ELF-1 (cell line): ENCODE measurements around the gene ATP6V1C2.
"Not testable (repeated sequence)": the region's sequence is repeated elsewhere in the genome, so short reads cannot be mapped to it uniquely, and the experiment has no call there.

ENCODE experiments used
- DNase-seq: peaks from one replicate; pipeline ENCODE4 v3.0.0-alpha.2; 2016; ENCODE audit warnings: low read depth, low spot score

The ATP6V1C2 gene

GRCh38 chr2:10786240-10786982 lies 65.0 kb downstream of the ATP6V1C2 start:
- DNase-seq: no peak

DNA sequence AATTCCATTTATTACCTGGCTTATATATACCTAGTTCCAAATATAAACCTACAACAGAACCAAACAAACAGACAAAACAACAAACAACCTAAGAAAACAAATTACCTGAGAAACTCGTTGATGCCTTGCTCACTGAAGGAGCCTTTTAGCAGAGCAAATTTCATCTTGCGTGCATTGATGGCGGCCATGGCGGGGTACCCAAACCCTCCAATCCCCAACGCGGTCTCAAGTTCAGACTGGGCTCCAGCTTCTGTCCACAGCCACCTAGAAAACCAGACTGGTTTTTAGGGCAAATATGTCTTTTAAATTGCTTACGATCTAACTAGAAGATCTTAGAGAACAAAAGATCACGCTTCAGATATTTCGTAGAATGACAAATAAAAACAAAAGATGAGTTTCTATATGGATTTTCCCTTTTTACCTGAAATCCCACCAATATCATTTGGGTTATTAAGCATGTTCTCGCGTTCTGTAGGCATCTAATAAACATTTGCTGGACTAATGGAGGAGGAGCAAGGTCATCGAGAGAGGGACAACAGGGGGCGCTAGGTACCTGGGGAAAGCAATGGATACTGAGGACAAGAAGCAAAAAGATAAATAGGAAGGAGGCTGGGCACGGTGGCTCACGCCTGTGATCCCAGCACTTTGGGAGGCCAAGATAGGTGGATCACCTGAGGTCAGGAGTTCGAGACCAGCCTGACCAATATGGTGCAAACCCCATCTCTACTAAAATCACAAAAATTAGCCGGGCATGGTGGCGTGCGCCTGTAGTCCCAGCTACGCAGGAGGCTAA lies 65.9 kb downstream of the ATP6V1C2 start:
- peak; percentile 56 for DNase-seq

- DNase-seq: no peak
Measured at GRCh38 chr2:10788855-10789254, 67.4 kb downstream of the ATP6V1C2 start.

- no peak for DNase-seq
Measured at GRCh38 chr2:10790228-10790973, 69.0 kb downstream of the ATP6V1C2 start.

- DNase-seq: no peak
Measured at GRCh38 chr2:10792001-10792634, 70.7 kb downstream of the ATP6V1C2 start.

DNA sequence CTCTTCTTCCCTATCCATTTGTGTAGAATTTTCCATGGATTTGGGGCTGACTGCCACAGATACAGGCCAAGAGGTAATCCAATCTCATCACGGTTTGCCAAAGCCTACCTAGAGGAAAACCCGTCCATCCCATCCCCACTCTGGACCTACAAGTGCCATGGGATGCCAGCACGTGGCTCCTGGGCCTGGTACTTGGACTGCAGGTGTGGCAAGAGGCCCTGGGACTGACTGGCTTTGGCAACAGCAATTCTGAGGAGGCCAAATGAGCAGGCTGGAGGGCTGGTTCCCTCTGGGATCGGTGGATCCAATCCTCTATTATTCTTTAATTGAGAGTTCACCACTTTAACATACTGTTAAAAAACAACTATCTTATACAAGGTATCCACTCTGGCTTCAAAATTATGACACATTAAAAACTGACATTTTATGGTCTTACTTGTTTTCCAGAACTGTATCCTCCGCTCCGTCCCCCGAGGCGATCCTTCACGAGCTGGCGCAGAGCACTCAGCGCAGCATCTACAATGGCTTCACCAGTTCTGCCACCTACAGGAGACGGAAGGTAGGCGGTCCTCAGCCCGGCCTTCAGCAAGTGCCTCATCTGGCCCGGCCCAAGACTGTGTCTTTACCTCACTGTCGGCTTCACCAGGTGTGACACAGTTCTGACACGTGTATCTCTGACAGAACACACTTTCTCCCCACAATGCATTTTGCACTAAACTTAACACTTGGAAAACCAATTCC lies 71.4 kb downstream of the ATP6V1C2 start:
- peak; percentile 54 for DNase-seq

- DNase-seq: no peak
Measured at GRCh38 chr2:10793816-10794215, 72.4 kb downstream of the ATP6V1C2 start.

GRCh38 chr2:10794876-10795275 lies 73.4 kb downstream of the ATP6V1C2 start:
- DNase-seq: no peak

DNA sequence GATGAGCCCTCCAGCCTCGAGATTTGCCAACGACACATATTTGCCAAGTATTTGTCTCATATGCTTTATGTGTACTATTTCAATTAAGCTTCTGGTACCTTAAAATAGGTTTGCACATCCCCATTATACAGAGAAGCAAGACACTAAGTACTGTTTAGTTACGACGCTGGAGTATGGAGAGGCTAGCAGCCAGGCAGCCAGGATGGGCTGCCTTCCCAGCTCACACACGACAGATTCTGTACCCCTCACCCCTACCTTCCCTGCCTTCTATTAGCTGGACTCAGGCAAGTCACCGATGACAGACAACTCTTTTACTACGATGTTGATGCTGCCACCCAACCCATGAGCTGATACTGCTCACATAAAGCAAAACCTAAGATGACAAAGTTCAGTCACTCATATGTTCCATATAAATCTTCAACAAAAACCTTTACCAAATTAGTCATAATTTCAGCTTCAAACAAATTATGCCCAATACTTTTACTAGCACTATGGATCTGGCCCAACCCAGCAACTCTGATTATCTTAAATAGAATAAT lies 74.1 kb downstream of the ATP6V1C2 start:
- no peak for DNase-seq

DNA sequence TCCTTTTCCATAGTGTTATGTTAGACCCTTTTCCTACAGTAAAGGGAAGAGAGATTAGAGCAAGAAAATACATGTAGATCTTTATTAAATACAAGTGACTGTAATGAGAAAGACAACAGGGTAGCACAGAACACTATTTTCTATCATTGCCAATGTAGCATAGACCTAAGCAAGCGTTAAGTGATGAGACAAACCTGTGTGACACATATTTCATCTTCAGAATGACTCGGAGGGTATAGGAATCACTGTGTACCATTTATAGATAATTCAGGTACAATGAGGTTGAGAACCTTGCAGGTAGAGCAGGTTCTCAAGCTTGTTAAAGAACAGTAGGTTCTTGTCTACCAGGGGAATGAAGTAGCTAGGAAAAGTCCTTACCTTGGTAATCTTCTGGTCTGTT lies 75.3 kb downstream of the ATP6V1C2 start:
- no peak for DNase-seq

DNA sequence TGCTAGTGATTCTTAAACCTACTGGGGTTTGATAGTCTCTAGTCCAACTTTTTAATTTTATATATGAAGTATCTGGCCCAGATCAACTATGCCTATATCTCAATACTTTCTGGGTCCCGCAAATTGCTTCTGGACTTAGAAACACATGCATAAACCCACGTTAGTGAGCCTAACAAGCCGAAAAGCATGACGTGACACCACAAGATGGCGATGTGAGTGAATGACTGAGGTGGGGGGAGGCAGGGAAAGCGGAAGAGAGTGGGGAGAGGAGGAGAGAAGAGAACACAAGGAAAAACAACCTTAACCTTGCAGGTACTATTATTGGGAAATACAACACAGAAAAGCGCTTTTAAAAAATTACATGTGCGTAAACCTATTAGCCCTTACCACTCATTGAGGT lies 77.4 kb downstream of the ATP6V1C2 start:
- DNase-seq: peak; percentile 23

DNA sequence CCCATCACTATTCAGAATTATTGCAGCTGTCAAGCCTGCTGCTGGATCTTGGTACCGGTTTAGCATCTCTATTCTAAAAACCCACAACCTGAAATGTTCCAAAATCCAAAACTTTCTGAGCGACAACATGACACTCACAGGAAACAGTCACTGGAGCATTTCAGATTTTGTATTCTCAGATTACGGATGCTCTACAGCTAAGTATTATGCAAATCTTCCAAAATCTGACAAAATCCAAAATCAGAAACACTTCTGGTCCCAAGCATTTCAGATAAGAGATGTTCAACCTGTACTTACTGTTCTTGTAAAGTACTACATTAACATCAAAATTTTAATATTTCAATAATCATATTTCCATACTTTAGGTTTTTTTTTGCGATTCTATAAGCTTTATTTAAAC lies 78.7 kb downstream of the ATP6V1C2 start:
- no peak for DNase-seq

GRCh38 chr2:10802657-10803056 lies 81.2 kb downstream of the ATP6V1C2 start:
- DNase-seq: no peak

GRCh38 chr2:10805990-10806389 lies 84.6 kb downstream of the ATP6V1C2 start:
- DNase-seq: not testable (repeated sequence)

GRCh38 chr2:10806543-10806942 lies 85.1 kb downstream of the ATP6V1C2 start:
- no peak for DNase-seq

DNA sequence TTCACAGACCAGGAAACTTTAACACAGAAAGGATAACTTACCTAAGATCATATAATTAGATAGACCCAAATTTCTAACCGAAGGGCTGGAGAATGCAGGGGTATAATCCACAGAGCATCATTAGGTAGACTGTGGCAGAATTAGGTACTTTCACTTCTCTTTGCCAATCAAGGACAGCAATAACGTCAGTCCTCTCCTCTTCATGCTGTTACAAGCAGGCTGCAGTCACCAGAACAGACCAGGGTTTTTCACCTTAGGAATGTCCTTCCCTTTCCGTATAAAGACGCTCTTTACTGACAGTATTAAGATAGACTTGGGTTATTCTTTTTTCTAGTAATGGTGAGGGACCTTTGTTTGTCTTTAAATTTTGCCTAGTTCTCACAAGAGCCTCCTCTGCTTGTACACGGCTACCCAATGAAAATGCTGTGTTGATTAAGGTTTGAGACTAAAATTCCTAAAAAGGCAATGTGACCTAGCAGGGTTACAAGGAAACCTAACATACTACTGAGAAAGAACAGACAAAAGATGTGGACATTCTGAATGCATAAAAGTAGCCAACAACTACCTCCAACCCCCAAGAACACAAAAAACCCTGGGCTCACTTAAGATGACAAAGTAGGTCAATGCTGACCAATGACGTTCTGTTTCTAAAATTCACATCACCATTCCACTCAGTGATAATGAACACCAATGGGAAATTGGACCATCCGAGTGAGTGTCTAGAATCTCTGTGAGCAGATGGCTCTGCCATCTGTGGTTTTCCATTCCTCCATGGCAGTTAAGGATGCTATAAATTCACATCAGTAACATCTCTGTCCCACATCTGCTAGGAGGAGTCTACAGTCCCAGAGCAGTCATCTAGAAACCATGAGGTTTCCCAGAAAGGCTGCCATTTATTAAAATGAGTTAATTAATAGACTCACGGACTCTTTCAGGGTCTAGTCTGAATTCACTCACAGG lies 89.1 kb downstream of the ATP6V1C2 start:
- no peak for DNase-seq

GRCh38 chr2:10811517-10811916 lies 90.1 kb downstream of the ATP6V1C2 start:
- peak; percentile 48 for DNase-seq

DNA sequence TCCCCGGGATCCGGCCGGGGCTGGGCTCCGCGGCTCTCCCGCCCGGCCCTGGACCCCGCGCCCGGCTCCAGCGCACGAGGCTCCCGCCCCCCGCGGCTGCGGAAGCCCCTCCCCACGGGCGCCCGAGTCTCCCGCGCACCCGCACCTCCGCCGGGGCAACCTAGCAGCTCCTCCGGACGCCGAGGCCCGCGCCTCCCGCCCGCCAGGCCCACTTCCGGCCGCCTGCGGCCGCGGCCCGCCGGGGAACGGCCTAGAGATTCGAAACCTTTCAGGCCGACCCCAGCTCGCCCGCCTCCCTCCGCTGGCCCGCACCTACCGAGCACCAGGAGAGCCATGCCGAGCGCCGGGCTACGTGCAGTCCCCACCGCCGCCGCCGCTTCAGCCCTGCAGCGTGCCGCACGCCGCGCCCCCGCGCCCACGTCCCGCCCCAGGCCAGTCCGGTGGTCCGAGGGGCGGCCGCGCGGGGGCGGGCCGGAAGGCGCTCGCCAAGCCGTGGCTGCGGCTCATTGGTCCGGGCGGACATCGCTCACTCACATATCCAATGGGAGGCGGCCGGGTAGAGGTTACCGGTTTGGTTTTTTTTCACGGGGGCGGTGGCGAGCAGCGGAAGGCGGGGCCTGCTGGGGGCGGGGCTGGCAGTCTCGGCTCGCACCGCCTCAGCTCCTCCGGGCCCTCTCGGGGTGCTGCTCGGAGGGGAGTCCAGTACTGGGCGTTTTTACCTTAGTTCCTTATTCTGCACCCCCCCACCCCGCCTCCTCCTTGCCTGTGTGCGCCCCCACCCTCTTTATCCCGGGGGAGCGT lies 91.1 kb downstream of the ATP6V1C2 start, which contains the start of gene PDIA6:
TSS of gene PDIA6 (minus strand) at position 424 of the 801 bp plus-strand sequence. CDS start at position 335, 89 bp downstream.
- peak; percentile 94 for DNase-seq
